Astrocyte of the hippocampus (primary cell): ENCODE results near the gene FAM53B.
A peak's percentile ranks its signal among the peaks of the same experiment; 100 is the strongest.
"Not testable (repeated sequence)": the region's sequence is repeated elsewhere in the genome, so short reads cannot be mapped to it uniquely, and the experiment has no call there.

Experiments
- DNase-seq: peaks from one replicate; pipeline ENCODE4 v3.0.0; 2011; ENCODE audit warnings: low read depth, low spot score

Gene FAM53B, protein sequence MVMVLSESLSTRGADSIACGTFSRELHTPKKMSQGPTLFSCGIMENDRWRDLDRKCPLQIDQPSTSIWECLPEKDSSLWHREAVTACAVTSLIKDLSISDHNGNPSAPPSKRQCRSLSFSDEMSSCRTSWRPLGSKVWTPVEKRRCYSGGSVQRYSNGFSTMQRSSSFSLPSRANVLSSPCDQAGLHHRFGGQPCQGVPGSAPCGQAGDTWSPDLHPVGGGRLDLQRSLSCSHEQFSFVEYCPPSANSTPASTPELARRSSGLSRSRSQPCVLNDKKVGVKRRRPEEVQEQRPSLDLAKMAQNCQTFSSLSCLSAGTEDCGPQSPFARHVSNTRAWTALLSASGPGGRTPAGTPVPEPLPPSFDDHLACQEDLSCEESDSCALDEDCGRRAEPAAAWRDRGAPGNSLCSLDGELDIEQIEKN

DNA sequence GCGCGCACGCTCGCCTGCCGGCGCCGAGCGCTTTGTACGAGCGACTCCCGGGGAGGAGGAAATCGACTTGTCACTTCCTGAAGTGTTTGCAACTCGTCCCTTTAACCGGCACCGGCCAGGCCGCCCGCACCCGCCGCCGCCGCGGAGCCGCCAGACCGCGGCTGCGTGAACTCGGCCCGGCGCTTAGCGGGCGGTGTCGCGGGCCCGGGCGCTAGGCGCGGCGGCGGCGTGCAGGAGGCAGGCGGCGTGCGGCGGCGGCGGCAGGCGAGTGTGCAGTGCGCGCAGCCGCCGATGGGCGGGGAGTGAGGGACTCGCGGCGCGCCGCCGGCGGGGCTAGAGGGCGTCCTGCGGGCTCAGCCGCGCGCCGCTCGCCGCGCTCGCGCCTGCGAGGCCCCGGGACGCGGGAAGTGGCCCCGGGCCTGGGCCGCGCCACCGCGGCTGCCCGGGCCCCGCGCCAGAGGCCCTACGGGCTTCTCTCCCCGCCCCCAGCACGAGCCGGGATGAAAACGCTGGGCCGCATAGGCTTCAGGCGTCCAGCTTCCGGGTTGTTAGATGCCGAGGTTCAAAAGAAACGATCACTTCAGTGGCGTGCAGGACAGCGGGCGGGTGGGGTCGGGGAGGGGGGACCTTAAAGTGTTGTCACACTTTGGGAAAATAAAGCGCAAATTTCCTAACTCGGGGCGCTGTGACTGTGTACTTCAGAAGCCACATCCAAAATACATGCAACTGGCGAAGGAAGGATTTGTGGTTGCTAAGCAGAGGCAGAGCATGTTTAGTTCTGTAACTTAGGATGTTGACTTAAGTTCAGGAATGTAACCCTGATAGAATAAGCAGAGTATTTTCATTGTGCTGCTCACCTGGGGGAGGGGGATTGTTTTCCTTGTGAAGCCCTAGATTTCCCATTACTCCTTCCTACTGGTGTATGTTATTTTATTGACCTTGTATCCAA, at the start of gene FAM53B:
FAM53B (minus strand) TSS at position 277 of the 949 bp plus-strand sequence. CDS start 37,665 bp downstream, outside the sequence.
- DNase-seq: peak; percentile 94

DNA sequence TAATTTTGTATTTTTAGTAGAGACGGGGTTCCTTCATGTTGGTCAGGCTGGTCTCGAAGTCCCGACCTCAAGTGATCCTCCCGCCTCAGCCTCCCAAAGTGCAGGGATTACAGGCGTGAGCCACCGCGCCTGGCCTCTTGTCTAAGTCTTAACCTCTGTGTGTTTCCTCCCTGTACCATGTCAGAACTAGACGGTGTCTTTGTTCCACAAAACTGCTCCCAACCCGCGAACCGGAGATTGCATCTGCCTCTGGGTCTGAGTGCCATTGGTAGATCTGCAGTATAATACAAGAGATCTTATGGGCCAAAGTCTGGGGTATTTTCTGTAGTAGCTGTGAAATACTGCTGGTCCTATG, 48.8 kb upstream of the FAM53B start:
- no peak for DNase-seq

DNA sequence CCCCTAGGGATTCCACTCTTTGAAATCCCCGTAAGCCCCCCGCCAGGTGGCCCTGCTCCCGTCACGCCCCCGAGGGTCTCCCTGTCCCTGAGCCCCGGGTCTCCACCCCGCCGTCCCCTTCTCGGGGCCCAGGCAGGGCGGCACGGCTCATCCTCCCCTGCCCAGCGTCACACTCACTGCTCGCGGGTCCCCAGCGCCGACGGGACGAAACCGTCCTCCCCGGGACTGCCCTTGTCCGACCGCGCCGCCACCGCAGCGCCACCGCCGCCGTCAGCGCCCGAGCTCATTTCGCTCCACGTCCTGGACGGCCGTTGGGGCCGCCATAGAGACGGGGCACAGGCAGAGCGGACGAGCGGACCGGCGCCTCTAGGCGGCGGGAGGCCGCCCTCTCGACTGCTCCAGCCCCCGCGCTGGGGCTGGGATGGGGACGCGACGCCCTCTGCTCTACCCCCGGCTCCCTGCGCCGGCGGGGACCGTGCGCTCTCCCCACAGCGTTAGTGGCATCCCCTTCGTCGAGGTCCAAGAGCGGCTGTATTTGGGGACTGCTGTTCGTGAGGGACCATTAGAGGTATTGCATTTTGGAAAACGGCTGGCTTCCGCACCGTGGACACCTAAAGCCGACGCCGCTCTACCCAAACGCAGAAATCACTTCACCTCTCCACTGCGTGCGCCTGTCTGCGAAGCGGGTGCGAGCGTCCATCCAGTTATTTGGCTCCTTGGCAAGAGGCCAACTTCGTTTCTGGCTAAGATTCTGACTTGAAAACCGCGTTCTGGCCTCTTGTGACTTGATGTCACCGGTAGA, 47.6 kb upstream of the FAM53B start, which contains the start of gene EEF1AKMT2:
EEF1AKMT2 (minus strand) TSS at position 341 of the 802 bp plus-strand sequence; CDS start at position 287, 54 bp downstream.
- peak; percentile 96 for DNase-seq

DNA sequence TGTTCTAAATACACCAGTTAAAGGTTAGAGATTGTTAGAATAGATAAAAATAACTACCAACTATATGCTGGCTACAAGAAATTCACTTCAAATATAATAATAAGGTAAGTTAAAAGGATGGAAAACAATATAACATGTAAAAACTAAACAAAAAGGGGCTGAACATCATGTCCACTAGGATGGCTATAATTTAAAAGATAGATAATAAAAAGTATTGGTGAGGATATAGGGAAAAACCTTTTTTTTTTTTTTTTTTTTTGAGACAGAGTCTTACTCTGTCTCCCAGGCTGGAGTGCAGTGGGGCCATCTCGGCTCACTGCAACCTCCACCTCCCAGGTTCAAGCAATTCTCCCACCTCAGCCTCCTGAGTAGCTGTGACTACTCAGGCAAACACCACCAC, 38.7 kb upstream of the FAM53B start:
- DNase-seq: not testable (repeated sequence)

DNA sequence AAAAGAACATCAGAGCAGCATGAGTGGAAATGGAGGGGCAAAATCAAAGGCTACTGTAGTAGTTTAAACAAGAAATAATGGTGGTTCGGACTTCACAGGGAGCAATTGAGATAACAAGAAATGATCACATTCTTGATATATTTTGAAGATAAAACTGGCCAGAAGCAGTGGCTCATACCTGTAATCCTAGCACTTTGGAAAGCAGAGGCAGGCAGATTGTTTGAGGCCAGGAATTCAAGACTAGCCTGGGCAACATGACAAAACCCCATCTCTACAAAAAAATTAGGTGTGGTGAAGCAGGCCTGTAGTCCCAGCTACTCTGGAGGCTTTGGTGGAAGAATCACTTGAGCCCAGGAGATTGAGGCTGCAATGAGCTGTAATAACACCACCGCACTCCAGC, 24.6 kb upstream of the FAM53B start:
- DNase-seq: peak; percentile 14

DNA sequence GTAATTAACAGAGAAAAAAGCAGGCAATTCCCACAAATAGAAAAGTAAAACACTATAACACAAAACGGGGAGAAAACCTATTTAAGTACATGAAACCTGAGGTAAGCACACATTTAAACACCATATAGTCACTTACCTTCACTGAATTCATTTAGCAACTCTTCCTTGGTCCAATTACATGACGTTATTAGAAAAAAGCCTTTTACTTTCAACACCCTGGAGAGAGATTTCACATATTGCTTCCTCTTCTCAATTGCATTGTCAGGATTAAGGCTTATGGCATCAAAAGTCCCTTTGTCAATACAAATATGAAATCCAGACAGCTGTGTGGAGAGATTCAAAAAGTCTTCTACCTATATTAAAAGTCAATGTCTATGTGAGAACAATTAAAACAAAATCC, 21.1 kb upstream of the FAM53B start:
- DNase-seq: no peak

DNA sequence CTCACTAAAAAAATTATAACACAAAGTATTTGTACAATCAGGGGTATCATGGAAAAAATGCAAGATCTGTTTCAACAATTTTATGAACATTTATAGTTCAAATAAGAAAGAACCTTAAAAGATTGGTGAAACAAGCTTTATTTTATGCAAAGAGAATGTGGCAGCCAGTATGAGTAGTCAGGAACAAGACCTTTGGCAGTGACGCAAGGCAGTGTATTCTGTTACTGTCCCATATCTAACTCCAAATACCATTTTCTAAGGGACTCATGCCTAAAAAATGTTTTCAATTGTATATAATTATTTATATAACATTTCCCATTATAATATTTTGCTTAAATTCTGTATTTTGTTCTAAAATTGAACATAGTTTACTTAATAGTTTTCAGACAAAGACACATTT, 19.1 kb upstream of the FAM53B start:
- no peak for DNase-seq

DNA sequence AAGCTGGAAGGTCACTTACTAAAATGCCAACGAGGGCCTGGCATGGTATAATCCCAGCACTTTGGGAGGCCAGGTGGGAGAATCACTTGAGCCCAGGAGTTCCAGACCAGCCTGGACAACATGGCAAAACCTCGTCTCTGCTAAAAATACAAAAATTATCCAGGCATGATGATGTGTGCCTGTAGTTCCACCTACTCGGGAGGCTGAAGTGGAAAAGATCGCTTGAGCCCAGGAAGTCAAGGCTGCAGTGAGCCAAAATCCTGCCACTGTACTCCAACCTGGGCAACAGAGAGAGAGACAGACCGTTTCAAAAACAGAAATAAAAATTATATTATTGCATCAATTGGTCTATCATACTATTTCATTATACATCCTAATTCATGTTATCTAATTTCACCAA, 18.1 kb upstream of the FAM53B start:
- DNase-seq: no peak

DNA sequence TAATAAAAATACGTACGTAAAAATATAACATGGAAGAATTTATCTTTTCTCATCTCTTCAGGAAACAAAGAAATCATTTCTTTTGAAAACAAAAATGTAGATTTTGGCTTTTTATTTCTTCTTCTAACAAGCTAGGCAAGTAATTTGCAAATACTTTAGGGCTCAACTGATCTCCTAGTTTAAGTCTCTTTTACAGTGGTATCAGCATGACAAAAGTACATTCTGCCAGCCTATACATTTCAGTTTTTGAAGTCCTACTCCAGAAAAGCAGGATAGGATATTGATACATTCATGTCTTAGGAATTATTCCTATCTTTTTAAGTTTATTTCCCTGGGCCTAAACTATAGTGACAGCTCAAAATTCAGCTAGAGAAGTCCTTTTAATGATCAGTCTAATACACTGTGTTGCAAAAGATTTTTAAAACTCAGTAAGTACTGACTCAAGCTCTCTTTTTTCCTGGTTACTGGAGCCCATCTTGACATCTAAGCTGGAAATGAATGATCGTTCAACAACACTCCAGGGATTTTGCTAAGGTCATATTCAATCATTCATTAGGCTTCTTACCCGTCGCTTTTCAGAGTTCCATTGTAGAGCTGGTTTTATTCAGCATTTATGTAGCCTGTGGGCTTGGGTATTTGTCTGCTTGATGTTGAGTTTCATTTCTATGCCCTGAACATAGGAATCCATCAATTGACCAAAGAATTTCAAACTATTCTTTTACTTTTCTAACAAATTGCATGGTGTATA, 12.2 kb upstream of the FAM53B start:
- no peak for DNase-seq

DNA sequence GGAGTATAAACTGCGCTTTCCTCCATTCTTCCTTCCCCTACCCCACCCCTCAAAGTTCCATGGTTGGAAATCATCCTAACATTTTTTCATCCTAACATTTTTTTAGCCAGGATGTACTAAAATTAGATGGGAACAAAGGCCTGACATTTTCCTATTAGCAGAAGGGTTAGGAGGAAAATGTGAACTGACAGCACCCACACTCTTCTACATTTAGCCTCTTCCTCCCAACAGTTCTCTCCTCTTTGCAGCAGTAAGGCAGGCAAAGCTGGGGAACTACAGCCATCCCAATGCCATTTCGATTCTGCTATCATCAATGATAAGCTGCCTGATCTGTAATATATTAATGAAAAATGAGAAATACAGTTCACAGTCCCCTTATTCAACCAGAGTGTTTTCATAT, 11.4 kb upstream of the FAM53B start:
- DNase-seq: no peak

DNA sequence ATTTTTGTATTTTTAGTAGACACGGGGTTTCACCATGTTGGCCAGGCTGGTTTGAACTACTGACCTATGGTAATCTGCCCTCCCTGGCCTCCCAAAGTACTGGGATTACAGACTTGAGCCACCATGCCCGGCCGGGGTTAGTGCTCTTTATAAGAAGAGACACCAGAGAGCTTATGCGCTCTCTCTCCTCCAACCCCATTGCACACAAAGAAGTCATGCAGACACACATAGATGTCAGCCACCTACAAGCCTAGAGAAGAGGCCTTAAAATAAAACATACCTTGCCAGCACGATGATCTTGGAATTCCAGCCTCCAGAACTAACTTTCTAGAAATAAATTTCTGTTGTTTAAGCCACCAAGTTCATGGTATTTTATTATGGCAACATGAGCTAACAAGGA, 10.0 kb upstream of the FAM53B start:
- no peak for DNase-seq

DNA sequence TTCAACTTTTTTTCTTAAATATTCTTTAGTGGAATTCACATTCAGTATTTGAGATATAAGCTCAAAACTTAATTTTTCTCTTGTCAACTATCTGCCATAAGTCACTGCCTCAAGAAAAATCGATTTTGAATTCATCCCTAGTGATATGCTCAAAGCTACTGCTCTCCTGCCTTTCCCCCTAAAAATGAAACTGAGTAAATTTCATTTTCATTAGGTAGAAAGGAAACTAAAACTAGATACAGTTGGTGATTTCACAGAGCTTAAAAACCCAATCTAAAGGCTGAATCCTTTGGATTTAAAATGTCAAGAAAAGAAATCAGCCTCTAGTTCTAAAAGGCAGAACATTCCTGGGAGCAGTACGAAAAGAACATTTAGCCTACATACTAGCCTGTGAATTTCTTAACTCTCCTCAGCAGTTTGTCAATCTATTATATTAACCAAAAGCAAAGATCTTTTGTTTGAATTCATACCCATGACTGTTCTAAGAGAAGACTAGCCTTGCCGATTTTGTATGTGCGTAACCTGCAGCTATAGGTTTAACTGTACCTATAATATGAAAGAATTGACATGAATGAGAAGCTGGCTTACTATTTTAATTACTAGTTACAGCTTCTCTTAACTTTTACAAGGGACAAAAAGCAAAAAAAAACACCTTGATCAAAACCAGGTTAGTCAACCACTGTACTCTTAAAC, 4.9 kb upstream of the FAM53B start:
- DNase-seq: no peak

DNA sequence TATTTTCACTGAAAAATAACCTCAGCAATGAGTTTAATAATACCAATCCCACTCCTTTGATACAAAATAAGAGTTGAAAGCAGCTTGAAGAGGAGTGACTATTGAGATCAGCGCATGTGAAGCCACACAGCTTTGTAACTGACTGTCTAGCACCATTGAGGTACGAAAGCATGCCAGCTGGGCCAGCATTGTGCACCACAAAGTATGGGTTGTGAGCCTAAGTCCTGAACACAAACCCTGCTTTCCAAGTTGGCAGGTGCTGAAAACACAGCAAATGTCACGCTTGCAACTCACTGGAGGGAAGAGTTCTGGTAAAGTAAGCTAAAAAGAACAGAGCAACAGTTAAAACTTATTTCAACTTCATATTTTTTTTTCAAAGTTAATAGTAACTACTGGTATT, 4.0 kb upstream of the FAM53B start:
- DNase-seq: peak; percentile 24

DNA sequence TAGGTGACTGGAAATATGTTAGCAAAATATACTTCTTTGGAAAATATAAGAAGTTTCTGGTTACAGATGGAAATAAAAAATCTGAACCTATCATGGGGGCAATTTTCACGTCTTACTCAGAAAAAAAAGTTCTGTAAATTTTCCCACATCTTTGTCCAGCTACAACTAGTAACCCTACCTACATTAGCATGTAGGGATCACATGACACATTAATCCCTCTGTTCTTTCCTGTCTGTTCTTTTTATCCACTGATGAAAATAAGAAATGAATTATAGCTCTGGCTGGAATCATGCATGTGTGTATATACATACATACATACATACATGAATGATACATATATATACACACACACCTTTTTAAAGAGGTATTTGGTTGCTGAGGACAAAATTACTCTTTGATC, 3.6 kb upstream of the FAM53B start:
- no peak for DNase-seq

DNA sequence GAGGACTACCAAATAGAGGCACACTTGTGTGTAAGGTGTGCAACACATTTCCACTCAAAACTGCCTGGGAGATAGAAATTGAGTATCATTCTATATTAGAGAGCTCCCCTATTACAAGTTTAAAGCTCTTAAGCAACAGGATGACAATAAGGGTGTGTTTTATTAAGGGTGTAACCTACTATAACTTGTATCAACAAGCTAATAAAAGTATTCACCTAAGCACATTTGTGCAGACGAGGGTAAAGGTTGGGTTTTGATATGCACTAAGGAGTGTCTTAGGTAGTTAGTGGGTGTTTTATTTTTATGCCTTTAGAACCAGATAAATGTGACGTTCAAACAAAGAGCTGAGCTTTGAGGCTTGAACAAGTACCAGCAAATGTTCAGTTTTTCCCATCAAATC, 2.8 kb upstream of the FAM53B start:
- no peak for DNase-seq

DNA sequence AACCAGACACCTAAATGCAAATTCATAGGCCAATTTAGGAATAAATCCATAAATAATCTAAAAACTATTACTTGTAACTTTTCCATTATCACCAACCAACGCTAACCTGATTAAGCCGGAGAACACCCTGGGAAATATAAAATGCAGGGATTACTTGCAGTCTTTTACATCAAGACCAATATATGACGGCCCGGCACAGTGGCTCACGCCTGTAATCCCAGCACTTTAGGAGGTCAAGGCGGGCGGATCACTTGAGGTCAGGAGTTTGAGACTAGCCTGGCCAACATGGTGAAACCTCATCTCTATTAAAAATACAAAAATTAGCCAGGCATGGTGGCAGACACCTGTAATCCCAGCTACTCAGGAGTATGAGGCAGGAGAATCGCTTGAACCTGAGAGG, 2.3 kb upstream of the FAM53B start:
- DNase-seq: not testable (repeated sequence)

DNA sequence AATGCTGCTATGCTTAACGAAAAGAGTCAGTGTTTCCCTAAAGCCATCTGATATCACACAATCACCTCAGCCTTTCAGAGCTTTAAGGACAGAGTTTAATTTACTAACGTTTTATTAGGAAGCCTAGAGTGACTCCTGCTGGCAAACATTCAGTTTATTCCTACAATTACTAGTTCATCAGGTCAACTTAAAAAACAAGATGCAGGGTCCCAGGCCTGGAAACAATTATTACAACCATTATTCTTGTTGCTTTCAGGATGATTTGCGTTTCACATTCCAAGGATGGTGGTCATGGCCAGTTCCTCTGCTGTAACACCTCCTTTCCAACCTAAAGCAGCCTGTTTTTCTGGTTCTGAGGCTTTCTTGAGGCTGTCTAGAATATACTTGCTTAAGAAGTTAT, 1.5 kb upstream of the FAM53B start:
- peak; percentile 59 for DNase-seq

DNA sequence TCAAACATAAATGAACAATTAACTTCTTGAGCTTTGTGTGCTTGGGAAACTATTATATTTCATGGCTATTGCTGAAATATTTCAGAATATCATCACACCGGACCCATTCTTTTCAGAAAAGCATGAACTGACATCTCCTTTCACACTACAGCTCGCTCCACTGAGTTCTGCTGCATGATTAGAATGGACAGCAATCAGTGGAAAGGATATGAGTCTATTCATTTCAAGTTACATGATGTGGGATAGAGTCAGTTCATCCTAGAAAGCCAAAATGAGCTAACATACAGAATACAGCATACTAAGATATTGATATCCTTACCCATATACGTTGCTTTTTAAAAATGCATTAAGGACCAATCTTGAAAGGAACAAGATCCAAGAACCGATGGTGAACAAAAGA, 1.1 kb upstream of the FAM53B start:
- DNase-seq: no peak

DNA sequence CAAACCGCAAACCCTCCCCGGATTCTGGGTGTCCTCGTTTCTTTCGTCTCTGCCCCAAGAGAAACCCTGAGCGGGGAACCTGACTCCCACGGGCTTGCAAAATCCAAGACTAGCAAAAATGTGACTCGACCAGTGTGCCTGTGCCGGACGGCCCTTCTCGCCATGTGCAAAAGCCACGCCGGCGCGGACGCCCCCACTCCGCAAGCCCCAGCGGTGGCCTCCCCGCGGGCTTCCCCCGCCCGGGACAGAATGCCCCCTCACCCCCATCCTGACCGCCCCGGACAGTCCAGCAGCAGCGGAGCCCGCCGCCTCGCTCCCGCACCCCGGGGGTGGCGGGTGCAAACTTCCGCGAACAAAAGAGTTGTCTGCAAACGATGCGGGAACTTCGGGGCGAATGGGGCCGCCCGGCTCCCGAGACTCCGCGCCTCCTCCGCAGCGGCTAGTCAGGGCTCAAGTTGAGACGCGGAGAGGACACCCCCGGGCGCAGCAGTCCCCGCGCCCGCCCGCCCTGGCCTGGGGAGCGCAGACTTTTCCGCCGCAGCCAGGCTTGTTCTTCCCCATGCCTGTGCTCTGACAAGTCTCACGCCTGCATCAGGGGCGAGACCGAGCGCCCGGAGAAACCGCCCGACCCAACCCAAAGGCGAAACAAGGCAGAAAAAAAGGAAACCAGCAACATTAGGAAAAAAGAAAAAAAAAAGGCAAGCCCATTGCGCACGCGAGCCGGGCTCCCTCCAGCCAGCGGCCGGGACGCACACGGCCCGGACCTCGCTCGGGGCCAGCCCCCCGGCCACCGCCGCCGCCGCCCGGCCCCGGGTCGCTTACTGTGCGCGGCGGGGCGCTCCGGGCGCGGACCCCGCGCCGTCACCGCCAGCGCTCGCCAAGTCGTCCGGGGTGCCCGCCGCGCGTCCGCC, 732 bp downstream of the FAM53B start:
- DNase-seq: peak; percentile 64
